H1 (cell line): ENCODE measurements around the gene MYH10. TPM values are rescaled to one million over a fixed set of nuclear protein-coding genes. Genes with fewer than 3 reads are reported as not detected.

Source experiments
- CTCF ChIA-PET: fragments of 300-600 bp; sonication (Branson Sonifier 250); formaldehyde crosslinking; loops from one replicate; lab custom pipeline; 2021; ENCODE audit not compliant: partially characterized antibody; lab: Charles Lee
- POLR2A ChIA-PET: fragments of 300-600 bp; sonication (Branson Sonifier 250); formaldehyde crosslinking; loops from one replicate; lab custom pipeline; 2021; ENCODE audit warnings: inconsistent platforms; ENCODE audit not compliant: partially characterized antibody; lab: Charles Lee
- DNase-seq, 2 experiments: peaks; one replicate each; pipeline versions ENCODE4 v3.0.0 to v3.0.0-alpha.2; 2010 to 2022; ENCODE audit warnings: low spot score in 2 of 2, low read depth in 1 of 2, mixed read lengths in 1 of 2
- FAIRE-seq: peaks from 2 replicates; lab custom pipeline; 2011; peaks lifted over from hg19 to GRCh38; lab: Jason Lieb, UNC
- H2AFZ ChIP-seq: 2 replicates; pipeline ENCODE4 v1.8.1; 2012; ENCODE audit warnings: low read length, inconsistent platforms
- H2AK5ac ChIP-seq: 2 replicates; pipeline ENCODE4 v1.6.1; 2013; ENCODE audit warnings: low read depth, low read length
- H2BK120ac ChIP-seq: replicated peaks from 2 replicates; pipeline ENCODE3; 2013; ENCODE audit warnings: low read depth, low read length, inconsistent platforms
- H2BK12ac ChIP-seq: 2 replicates; pipeline ENCODE4 v1.6.1; 2013; ENCODE audit warnings: low read depth, low read length
- H2BK15ac ChIP-seq: 2 replicates; pipeline ENCODE4 v1.6.1; 2013; ENCODE audit warnings: low read length
- H2BK20ac ChIP-seq: 2 replicates; pipeline ENCODE4 v1.6.1; 2013; ENCODE audit warnings: low read length
- H2BK5ac ChIP-seq: 2 replicates; pipeline ENCODE4 v1.6.1; 2013; ENCODE audit warnings: low read depth, low read length
- H3K14ac ChIP-seq: 2 replicates; pipeline ENCODE4 v1.6.1; 2013; ENCODE audit warnings: inconsistent platforms; ENCODE audit not compliant: insufficient read length
- H3K18ac ChIP-seq: 2 replicates; pipeline ENCODE4 v1.6.1; 2013; ENCODE audit warnings: low read length; ENCODE audit errors: extremely low read depth
- H3K23ac ChIP-seq: 2 replicates; pipeline ENCODE4 v1.6.1; 2013; ENCODE audit warnings: inconsistent platforms; ENCODE audit not compliant: insufficient read length
- H3K23me2 ChIP-seq: 2 replicates; pipeline ENCODE4 v1.6.1; 2013; ENCODE audit warnings: low read depth, low read length
- H3K27ac ChIP-seq: 2 replicates; pipeline ENCODE4 v1.6.1; 2011; ENCODE audit warnings: low read depth, low read length, inconsistent platforms
- H3K27me3 ChIP-seq, 4 experiments: replicated peaks in 1 of 4; 1 replicate in 1 of 4; 2 replicates in 3 of 4; pipeline versions ENCODE4 v1.6.1 to v1.8.1; 2011 to 2013; ENCODE audit warnings: low read length in 3 of 4, mild to moderate bottlenecking in 3 of 4, inconsistent platforms in 2 of 4, mixed read lengths in 2 of 4, moderate library complexity in 1 of 4; ENCODE audit not compliant: control insufficient read depth in 3 of 4, insufficient read depth in 3 of 4; ENCODE audit errors: extremely low read depth in 1 of 4
- H3K36me3 ChIP-seq, 4 experiments: 2 replicates each; pipeline versions ENCODE4 v1.6.1 to v1.8.1; 2011 to 2013; ENCODE audit warnings: mild to moderate bottlenecking in 4 of 4, low read length in 3 of 4, moderate library complexity in 2 of 4, control low read depth in 1 of 4, inconsistent platforms in 1 of 4; ENCODE audit not compliant: insufficient read depth in 4 of 4, control insufficient read depth in 2 of 4
- H3K4ac ChIP-seq: replicated peaks from 2 replicates; pipeline ENCODE3; 2013; ENCODE audit warnings: low read length, low read depth, mixed read lengths, inconsistent platforms; ENCODE audit not compliant: insufficient read length
- H3K4me1 ChIP-seq, 4 experiments: replicated peaks in 1 of 4; 1 replicate in 1 of 4; 2 replicates in 3 of 4; pipeline versions ENCODE4 v1.6.1 to v1.8.1; 2011 to 2013; ENCODE audit warnings: low read length in 3 of 4, inconsistent platforms in 2 of 4, mixed read lengths in 1 of 4; ENCODE audit not compliant: insufficient read depth in 4 of 4, control insufficient read depth in 3 of 4
- H3K4me2 ChIP-seq, 2 experiments: 2 replicates each; pipeline versions ENCODE4 v1.6.1 to v1.8.1; 2011 to 2013; ENCODE audit warnings: low read depth in 2 of 2, low read length in 2 of 2, control low read depth in 1 of 2, inconsistent platforms in 1 of 2, mild to moderate bottlenecking in 1 of 2; ENCODE audit not compliant: insufficient read depth in 1 of 2
- H3K4me3 ChIP-seq, 4 experiments: fragments of 200-600, 300-600 bp in 1 of 4; sonication (generic), shearing (Covaris generic), sonication (Bioruptor Twin) in 1 of 4; 2 replicates each; pipeline versions ENCODE4 v1.5.1 to v1.8.1; 2011 to 2016; ENCODE audit warnings: low read length in 4 of 4, low read depth in 3 of 4, control low read depth in 2 of 4, inconsistent platforms in 2 of 4, mild to moderate bottlenecking in 2 of 4, mixed read lengths in 1 of 4, moderate library complexity in 1 of 4; ENCODE audit not compliant: insufficient read depth in 2 of 4; ENCODE audit errors: extremely low read depth in 1 of 4
- H3K56ac ChIP-seq: replicated peaks from 2 replicates; pipeline ENCODE3; 2013; ENCODE audit warnings: low read depth, mild to moderate bottlenecking, mixed read lengths, low read length, inconsistent platforms; ENCODE audit not compliant: insufficient read length
- H3K79me1 ChIP-seq: 2 replicates; pipeline ENCODE4 v1.6.1; 2013; ENCODE audit warnings: low read depth, low read length, control low read depth
- H3K79me2 ChIP-seq, 2 experiments: 2 replicates each; pipeline versions ENCODE4 v1.6.1 to v1.8.1; 2012 to 2013; ENCODE audit warnings: low read length in 2 of 2, mild to moderate bottlenecking in 2 of 2, inconsistent platforms in 1 of 2; ENCODE audit not compliant: insufficient read depth in 2 of 2, control insufficient read depth in 1 of 2
- H3K9ac ChIP-seq, 4 experiments: replicated peaks in 1 of 4; 1 replicate in 1 of 4; 2 replicates in 3 of 4; pipeline versions ENCODE4 v1.6.1 to v1.8.1; 2011 to 2013; ENCODE audit warnings: low read depth in 3 of 4, low read length in 3 of 4, control low read depth in 2 of 4, mild to moderate bottlenecking in 2 of 4, moderate library complexity in 2 of 4, inconsistent platforms in 1 of 4; ENCODE audit errors: extremely low read depth in 1 of 4
- H3K9me3 ChIP-seq, 2 experiments: 2 replicates each; pipeline versions ENCODE4 v1.6.1 to v1.8.1; 2012 to 2013; ENCODE audit warnings: mild to moderate bottlenecking in 2 of 2, moderate library complexity in 2 of 2, control low read depth in 1 of 2, inconsistent platforms in 1 of 2, low read depth in 1 of 2, low read length in 1 of 2, mixed read lengths in 1 of 2; ENCODE audit not compliant: insufficient read depth in 2 of 2
- H4K20me1 ChIP-seq, 2 experiments: replicated peaks in 1 of 2; 2 replicates each; pipeline versions ENCODE3 to v1.8.1; 2011 to 2013; ENCODE audit warnings: inconsistent platforms in 2 of 2, low read length in 2 of 2, mild to moderate bottlenecking in 1 of 2; ENCODE audit not compliant: insufficient read depth in 2 of 2, control insufficient read depth in 1 of 2
- H4K5ac ChIP-seq: 2 replicates; pipeline ENCODE4 v1.6.1; 2013; ENCODE audit warnings: low read length, low read depth, mixed read lengths, inconsistent platforms; ENCODE audit not compliant: insufficient read length
- H4K8ac ChIP-seq: 2 replicates; pipeline ENCODE4 v1.8.0; 2013; ENCODE audit warnings: mild to moderate bottlenecking, moderate library complexity, low read length, inconsistent platforms; ENCODE audit not compliant: insufficient read depth; ENCODE audit errors: extremely low read depth
- H4K91ac ChIP-seq: replicated peaks from 2 replicates; pipeline ENCODE3; 2013; ENCODE audit warnings: low read length, mixed read lengths, inconsistent platforms; ENCODE audit not compliant: insufficient read length
- ASH2L ChIP-seq: fragments of 200-600, 300-600 bp; sonication (generic); IDR thresholded peaks from one replicate; pipeline ENCODE4 v1.7.1; 2017; ENCODE audit warnings: low read length
- CBX5 ChIP-seq: fragments of 300-800, 300-1000 bp; sonication (generic); IDR thresholded peaks from 2 replicates; pipeline ENCODE4 v1.7.1; 2016; ENCODE audit warnings: antibody characterized with exemption, low read length, low read depth
- FOSL1 ChIP-seq: IDR thresholded peaks from 2 replicates; pipeline ENCODE4 v1.6.1; 2011; ENCODE audit warnings: mild to moderate bottlenecking, low read depth, low read length, moderate library complexity; ENCODE audit not compliant: insufficient read depth
- HDAC2 ChIP-seq, 2 experiments: fragments of 300-600 bp in 1 of 2; sonication (generic) in 1 of 2; IDR thresholded peaks; 2 replicates each; pipeline ENCODE4 v1.6.1; 2011 to 2012; ENCODE audit warnings: low read depth in 2 of 2, low read length in 2 of 2, mild to moderate bottlenecking in 2 of 2, moderate library complexity in 2 of 2, borderline replicate concordance in 1 of 2, inconsistent platforms in 1 of 2
- HDAC6 ChIP-seq: IDR thresholded peaks from one replicate; pipeline ENCODE4 v1.7.1; 2012; ENCODE audit warnings: low read depth, mild to moderate bottlenecking, inconsistent platforms, low read length, moderate library complexity
- KDM1A ChIP-seq: fragments of 200-600, 300-600 bp; sonication (generic); IDR thresholded peaks from 2 replicates; pipeline ENCODE4 v1.7.1; 2016; ENCODE audit warnings: mild to moderate bottlenecking, low read length, borderline replicate concordance
- KDM5A ChIP-seq: fragments of 200-600 bp; IDR thresholded peaks from 2 replicates; pipeline ENCODE4 v1.7.1; 2012; ENCODE audit warnings: mild to moderate bottlenecking, low read length, inconsistent platforms, mixed read lengths
- PHF8 ChIP-seq: fragments of 200-600 bp; sonication (generic); conservative IDR thresholded peaks from 2 replicates; pipeline ENCODE4 v1.7.1; 2012; ENCODE audit warnings: low read depth, mild to moderate bottlenecking, inconsistent platforms, low read length, moderate library complexity
- SIRT6 ChIP-seq: IDR thresholded peaks from one replicate; pipeline ENCODE4 v1.7.1; 2012; ENCODE audit warnings: low read length, inconsistent platforms
- SP2 ChIP-seq: IDR thresholded peaks from 2 replicates; pipeline ENCODE4 v1.6.1; 2012; ENCODE audit warnings: mild to moderate bottlenecking, low read length, inconsistent platforms
- WGBS, 2 experiments: shearing (Covaris generic) in 1 of 2; methylation state at CpG; one replicate each; pipeline versions ENCODE4 v1.1.6 to v1.1.7; 2013 to 2015; ENCODE audit warnings: low lambda C conversion rate in 2 of 2, mixed read lengths in 2 of 2, inconsistent platforms in 1 of 2, low coverage in 1 of 2, missing lambda C conversion rate in 1 of 2; ENCODE audit not compliant: insufficient replicate concordance in 2 of 2, insufficient coverage in 1 of 2, insufficient read length in 1 of 2; ENCODE audit errors: extremely low coverage in 1 of 2, missing lambda C conversion rate in 1 of 2; 5-methylcytosine and 5-hydroxymethylcytosine counted together
- polyA plus RNA-seq, 7 experiments: library from polyadenylated mRNA; depleted of rRNA in 3 of 7; stranded (reverse) in 5 of 7; unstranded in 2 of 7; fragments of >200 nt in 5 of 7; fragments of 200-250 nt in 2 of 7; gene quantifications; 1 replicate in 5 of 7; 2 replicates in 1 of 7; 4 replicates in 1 of 7; pipeline versions ENCODE4 v1.2.1 to v1.2.3, GENCODE V29; 2011 to 2013; ENCODE audit warnings: missing spikeins in 2 of 7, mixed read lengths in 2 of 7
- total RNA-seq: library from RNA; stranded (reverse); fragmentation: NEBNext Ultra II Directional; extraction: Animal tissue kit (Norgen Biotek cat#: 25700); gene quantifications from 2 replicates; pipeline ENCODE4 v1.2.1, GENCODE V29; 2021
- TF ChIP-seq, protein P1 (sequence below): IDR thresholded peaks from 2 replicates; pipeline ENCODE4 v1.6.1; 2011; ENCODE audit warnings: low read depth, mild to moderate bottlenecking, low read length; ENCODE audit not compliant: insufficient read depth
- TF ChIP-seq, protein P2 (sequence below): IDR thresholded peaks from 2 replicates; pipeline ENCODE4 v1.6.1; 2011; ENCODE audit warnings: low read length, improper control_type of control experiment

Gene MYH10
- total and polyA plus RNA-seq, 2 of the 8 experiments (the other 6 are each of a cell fraction or from before 2014, with no cell fraction given), result 64.1 to 289 TPM

DNA sequence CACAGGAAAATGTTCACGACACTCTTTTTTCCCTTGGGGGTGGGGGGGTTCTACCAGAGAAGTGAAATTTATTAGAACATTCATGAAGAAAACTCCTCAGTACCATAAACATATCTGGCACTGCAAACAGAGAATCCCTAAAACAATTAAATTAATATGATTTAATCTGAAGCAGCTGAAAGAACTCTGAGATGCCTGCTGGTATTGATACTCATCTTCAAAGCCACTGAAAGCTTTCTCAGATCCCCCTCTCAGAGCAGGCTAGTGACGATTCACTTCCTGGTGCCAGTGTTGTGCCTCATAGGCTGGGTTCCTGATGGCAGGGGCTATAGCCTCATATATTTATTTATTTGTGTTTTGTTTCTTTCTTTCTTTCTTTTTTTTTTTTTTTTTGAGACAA lies 52.7 kb downstream of the MYH10 start:
- CTCF ChIA-PET, result no interaction called here
- Histone ChIP-seq H3K9ac (no peak overlapping the region), H3K4ac (no peak overlapping the region), H2AK5ac (no peak overlapping the region), H3K4me2 (no peak overlapping the region), H2AFZ (no peak overlapping the region), H2BK5ac (no peak overlapping the region), H3K23me2 (no peaks in the 10 kb centered on the region), H2BK20ac (no peak overlapping the region), H3K79me2 (peaks cover 0 to 30% of the 10 kb centered on the region in 2 experiments; a peak in 2 of 4 replicates), H2BK120ac (no peak overlapping the region), H3K56ac (no peak overlapping the region), H2BK15ac (no peak overlapping the region), H3K27me3 (no peaks in the 10 kb centered on the region), H3K14ac (no peak overlapping the region), H2BK12ac (no peak overlapping the region), H3K4me3 (no peak overlapping the region), H3K27ac (no peak overlapping the region), H3K36me3 (peaks cover 4 to 33% (median 15%) of the 10 kb centered on the region in 4 experiments; a peak in 7 of 8 replicates), H3K4me1 (peaks cover 0 to 4% (median 1%) of the 10 kb centered on the region in 4 experiments; a peak in 2 of 7 replicates), H4K8ac (no peak overlapping the region), H4K91ac (no peak overlapping the region), H3K18ac (no peak overlapping the region), H4K20me1 (peaks cover 2 to 5% of the 10 kb centered on the region in 2 experiments), H3K23ac (no peak overlapping the region), H3K79me1 (peaks cover 3% of the 10 kb centered on the region; the same call in 1 of the 2 replicates), H4K5ac (no peak overlapping the region), H3K9me3 (no peaks in the 10 kb centered on the region)
- DNase-seq (no peak), FAIRE-seq (no peak)
- no peak for TF ChIP-seq FOSL1
- TF ChIP-seq, protein P1, sequence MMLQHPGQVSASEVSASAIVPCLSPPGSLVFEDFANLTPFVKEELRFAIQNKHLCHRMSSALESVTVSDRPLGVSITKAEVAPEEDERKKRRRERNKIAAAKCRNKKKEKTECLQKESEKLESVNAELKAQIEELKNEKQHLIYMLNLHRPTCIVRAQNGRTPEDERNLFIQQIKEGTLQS, result no peak
- TF ChIP-seq CBX5, result no peak
- no peak for TF ChIP-seq SP2
- no peak for TF ChIP-seq HDAC2 (IDR thresholded peaks at IDR 0.05; ENCODE audit: borderline replicate concordance in 1 of 2, low read depth in 2 of 2, low read length in 2 of 2)
- no peak for TF ChIP-seq KDM1A
- TF ChIP-seq SIRT6, result no peak
- TF ChIP-seq KDM5A, result no peak
- TF ChIP-seq, protein P2, sequence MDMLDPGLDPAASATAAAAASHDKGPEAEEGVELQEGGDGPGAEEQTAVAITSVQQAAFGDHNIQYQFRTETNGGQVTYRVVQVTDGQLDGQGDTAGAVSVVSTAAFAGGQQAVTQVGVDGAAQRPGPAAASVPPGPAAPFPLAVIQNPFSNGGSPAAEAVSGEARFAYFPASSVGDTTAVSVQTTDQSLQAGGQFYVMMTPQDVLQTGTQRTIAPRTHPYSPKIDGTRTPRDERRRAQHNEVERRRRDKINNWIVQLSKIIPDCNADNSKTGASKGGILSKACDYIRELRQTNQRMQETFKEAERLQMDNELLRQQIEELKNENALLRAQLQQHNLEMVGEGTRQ, result no peak
- no peak for TF ChIP-seq HDAC6
- no peak for TF ChIP-seq ASH2L
- no peak for TF ChIP-seq PHF8
- POLR2A ChIA-PET, result interaction anchor here (1.1 kb wide), 1 partner anchor 23 kb away, joined by 3 read pairs; no protein-coding TSS in a partner anchor
- 97% methylated on average over 2 of the region's 2 CpGs; no CpG with 5 or more reads in 1 of the 2 experiments for WGBS, 2 experiments
